22Rv1 (cell line): Measurements from ENCODE around the gene CSTA.

Experiments
- ZFX ChIP-seq: fragments of 450-650 bp; IDR thresholded peaks from 2 replicates; pipeline ENCODE4 v1.6.1; 2017; ENCODE audit warnings: antibody characterized with exemption, borderline replicate concordance
- TF ChIP-seq, protein P1 (sequence below): fragments of 450-650 bp; IDR thresholded peaks from 2 replicates; pipeline ENCODE4 v1.5.1; 2017; ENCODE audit warnings: mild to moderate bottlenecking

DNA sequence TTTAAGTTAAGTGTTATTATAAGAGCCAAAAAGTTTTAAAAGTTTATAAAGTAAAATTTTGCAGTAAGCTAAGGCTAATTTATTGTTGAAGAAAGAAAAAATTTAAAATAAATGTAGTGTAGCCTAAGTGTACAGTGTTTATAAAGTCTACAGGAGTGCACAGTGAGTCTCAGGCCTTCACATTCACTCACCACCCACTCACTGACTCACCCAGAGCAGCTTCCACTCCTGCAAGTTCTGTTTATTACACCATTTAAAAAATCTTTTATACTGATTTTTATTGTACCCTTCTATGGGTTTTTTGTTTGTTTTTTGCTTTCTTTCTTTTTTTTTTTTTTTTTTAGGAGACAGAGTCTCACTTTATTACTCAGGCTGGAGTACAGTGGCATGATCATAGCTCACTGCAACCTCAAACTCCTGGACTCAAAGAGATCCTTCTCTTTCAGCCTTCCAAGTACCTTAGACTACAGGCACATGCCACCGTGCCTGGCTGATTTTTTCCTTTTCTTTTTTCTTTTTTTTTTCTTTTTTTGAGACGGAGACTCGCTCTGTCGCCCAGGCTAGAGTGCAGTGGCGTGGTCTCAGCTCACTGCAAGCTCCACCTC lies 25.9 kb downstream of the CSTA start:
- TF ChIP-seq ZFX = no peak
- TF ChIP-seq, protein P1, sequence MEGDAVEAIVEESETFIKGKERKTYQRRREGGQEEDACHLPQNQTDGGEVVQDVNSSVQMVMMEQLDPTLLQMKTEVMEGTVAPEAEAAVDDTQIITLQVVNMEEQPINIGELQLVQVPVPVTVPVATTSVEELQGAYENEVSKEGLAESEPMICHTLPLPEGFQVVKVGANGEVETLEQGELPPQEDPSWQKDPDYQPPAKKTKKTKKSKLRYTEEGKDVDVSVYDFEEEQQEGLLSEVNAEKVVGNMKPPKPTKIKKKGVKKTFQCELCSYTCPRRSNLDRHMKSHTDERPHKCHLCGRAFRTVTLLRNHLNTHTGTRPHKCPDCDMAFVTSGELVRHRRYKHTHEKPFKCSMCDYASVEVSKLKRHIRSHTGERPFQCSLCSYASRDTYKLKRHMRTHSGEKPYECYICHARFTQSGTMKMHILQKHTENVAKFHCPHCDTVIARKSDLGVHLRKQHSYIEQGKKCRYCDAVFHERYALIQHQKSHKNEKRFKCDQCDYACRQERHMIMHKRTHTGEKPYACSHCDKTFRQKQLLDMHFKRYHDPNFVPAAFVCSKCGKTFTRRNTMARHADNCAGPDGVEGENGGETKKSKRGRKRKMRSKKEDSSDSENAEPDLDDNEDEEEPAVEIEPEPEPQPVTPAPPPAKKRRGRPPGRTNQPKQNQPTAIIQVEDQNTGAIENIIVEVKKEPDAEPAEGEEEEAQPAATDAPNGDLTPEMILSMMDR = no peak
